ENCODE data around the gene ADM2.
"Not testable (repeated sequence)": the region's sequence is repeated elsewhere in the genome, so short reads cannot be mapped to it uniquely, and the experiment has no call there.

ADM2 gene

GRCh38 chr22:50531962-50532674, 50.8 kb downstream of the ADM2 start:
- DNase-seq = peak; percentile 37
- Mint-ChIP-seq H3K9me3 (no peaks in the 10 kb centered on the region), H3K4me1 (ENCODE audit: low read depth) (peaks cover 53% of the 10 kb centered on the region), H3K36me3 (ENCODE audit: low read depth) (peaks cover 22% of the 10 kb centered on the region), H3K27me3 (no peaks in the 10 kb centered on the region), H3K27ac (peak overlapping the region; percentile 97), H3K4me3 (peak overlapping the region; percentile 90)

GRCh38 chr22:50532824-50533796, 51.8 kb downstream of the ADM2 start:
- Mint-ChIP-seq H3K27me3 (no peaks in the 10 kb centered on the region), H3K36me3 (ENCODE audit: low read depth) (peaks cover 12% of the 10 kb centered on the region), H3K27ac (peak overlapping the region; percentile 87), H3K4me3 (peak overlapping the region; percentile 90), H3K4me1 (ENCODE audit: low read depth) (peaks cover 52% of the 10 kb centered on the region), H3K9me3 (no peaks in the 10 kb centered on the region)
- DNase-seq = no peak

GRCh38 chr22:50533856-50534711, 52.7 kb downstream of the ADM2 start:
- Mint-ChIP-seq H3K27ac (peak overlapping the region; percentile 66), H3K4me3 (peak overlapping the region; percentile 15), H3K4me1 (ENCODE audit: low read depth) (peaks cover 50% of the 10 kb centered on the region)
- not testable (repeated sequence) for H3K27me3 Mint-ChIP-seq; H3K36me3 Mint-ChIP-seq (ENCODE audit: low read depth); DNase-seq; H3K9me3 Mint-ChIP-seq

- Mint-ChIP-seq H3K27ac (peak overlapping the region; percentile 33), H3K4me3 (no peak overlapping the region), H3K27me3 (no peaks in the 10 kb centered on the region), H3K36me3 (ENCODE audit: low read depth) (peaks cover 2% of the 10 kb centered on the region), H3K4me1 (ENCODE audit: low read depth) (peaks cover 59% of the 10 kb centered on the region), H3K9me3 (no peaks in the 10 kb centered on the region)
- no peak for DNase-seq
These were observed 53.8 kb downstream of the ADM2 start for GRCh38 chr22:50535113-50535512.
